Measurements from ENCODE around the gene GNL2. TPM values are rescaled to one million over a fixed set of nuclear protein-coding genes. Genes with fewer than 3 reads are reported as not detected.

The GNL2 gene
- total RNA-seq, 1 donor from 2014 or later: 50.6 TPM

DNA sequence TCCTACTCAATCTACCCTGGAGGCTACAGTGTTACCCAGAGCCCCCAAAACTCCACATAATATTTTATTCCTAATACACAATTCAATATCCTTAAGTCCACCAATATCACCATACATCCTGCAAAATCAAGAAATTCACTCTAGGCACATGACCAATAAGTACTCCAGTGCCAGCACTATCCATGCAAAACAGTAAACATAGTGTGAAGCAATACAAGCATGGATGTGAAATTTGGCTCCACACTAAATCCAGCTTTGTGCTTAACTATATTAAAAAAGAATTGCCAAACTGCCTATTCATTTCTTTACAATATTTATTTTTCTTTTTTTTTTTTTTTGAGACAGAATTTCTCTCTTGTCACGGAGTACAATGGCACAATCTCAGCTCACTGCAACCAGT, 78.2 kb downstream of the GNL2 start:
- DNase-seq (ENCODE audit: low read depth in 2 of 2): no peak

Other genes with a start within 250 kb of the GNL2 start
- gene ZC3H12A, start 121.4 kb downstream of the GNL2 start, total RNA-seq: 1.9 and 2.3 TPM in 2 replicates
- 34.1 and 39.4 TPM in 2 replicates for gene MEAF6, start 81.2 kb downstream of the GNL2 start, total RNA-seq
- 10.1 and 16.2 TPM in 2 replicates for gene SNIP1, start 41.6 kb downstream of the GNL2 start, total RNA-seq
- gene DNALI1, start 39.0 kb downstream of the GNL2 start, total RNA-seq: 0.26 and 0.51 TPM in 2 replicates
- not detected in 2 replicates for gene RSPO1, start 39.0 kb upstream of the GNL2 start, total RNA-seq
- 3.0 and 8.1 TPM in 2 replicates for gene CDCA8, start 96.6 kb upstream of the GNL2 start, total RNA-seq
- gene EPHA10, start 169.2 kb upstream of the GNL2 start, total RNA-seq: under 0.01 TPM in 2 replicates
- 0.64 and 1.6 TPM in 2 replicates for gene MANEAL, start 197.9 kb upstream of the GNL2 start, total RNA-seq
- gene C1orf122, start 211.9 kb upstream of the GNL2 start, total RNA-seq: 12.1 and 21.2 TPM in 2 replicates
- gene YRDC, start 212.3 kb upstream of the GNL2 start, total RNA-seq: 13.0 and 17.8 TPM in 2 replicates